ENCODE measurements around the gene STAG2.

GRCh38 chrX:123976706-123977316, 15.3 kb downstream of the STAG2 start:
- TF ChIP-seq EZH2 (IDR thresholded peaks at IDR 0.05; ENCODE audit: insufficient read depth, poor library complexity, severe bottlenecking), result no peak
- TF ChIP-seq EZH2phosphoT487 (IDR thresholded peaks at IDR 0.05; ENCODE audit: insufficient read depth, low read depth), result no peak

Data from GM23248 (cell line).